Activated T-cell treated with anti-CD3 and anti-CD28 coated beads, Interleukin-2, amount 50 U/mL, for 48 hours (primary cell): ENCODE measurements around the gene NUDT21.
"Not testable (repeated sequence)": the region's sequence is repeated elsewhere in the genome, so short reads cannot be mapped to it uniquely, and the experiment has no call there.

ENCODE experiments used
- DNase-seq, 2 experiments: peaks; one replicate each; pipeline ENCODE4 v3.0.0-alpha.2; 2020

NUDT21 gene

GRCh38 chr16:56414366-56414765, 36.8 kb downstream of the NUDT21 start:
- DNase-seq: no peak

- no peak for DNase-seq
Observed at GRCh38 chr16:56413381-56413780, 37.8 kb downstream of the NUDT21 start.

GRCh38 chr16:56411624-56412023, 39.5 kb downstream of the NUDT21 start:
- DNase-seq: no peak

- DNase-seq: no peak
Observed at GRCh38 chr16:56411123-56411522, 40.0 kb downstream of the NUDT21 start.

- no peak for DNase-seq
Observed at GRCh38 chr16:56409195-56409594, 41.9 kb downstream of the NUDT21 start.

GRCh38 chr16:56408379-56409098, 42.6 kb downstream of the NUDT21 start:
- DNase-seq: no peak

GRCh38 chr16:56405977-56406672, 45.0 kb downstream of the NUDT21 start:
- no peak for DNase-seq

GRCh38 chr16:56401482-56401881, 49.6 kb downstream of the NUDT21 start:
- DNase-seq: no peak

- DNase-seq: no peak
Observed at GRCh38 chr16:56400458-56400857, 50.7 kb downstream of the NUDT21 start.

- DNase-seq: no peak
Observed at GRCh38 chr16:56399486-56399885, 51.6 kb downstream of the NUDT21 start.

- DNase-seq: no peak
Observed at GRCh38 chr16:56399047-56399446, 52.1 kb downstream of the NUDT21 start.

- not testable (repeated sequence) for DNase-seq
Observed at GRCh38 chr16:56396724-56397123, 54.4 kb downstream of the NUDT21 start.

- no peak for DNase-seq
Observed at GRCh38 chr16:56389554-56389953, 61.6 kb downstream of the NUDT21 start.

- no peak for DNase-seq
Observed at GRCh38 chr16:56388209-56388608, 62.9 kb downstream of the NUDT21 start.

GRCh38 chr16:56387396-56387795, 63.7 kb downstream of the NUDT21 start:
- DNase-seq: no peak

GRCh38 chr16:56384074-56384721, 66.9 kb downstream of the NUDT21 start:
- no peak for DNase-seq

- DNase-seq: no peak
Observed at GRCh38 chr16:56382901-56383355, 68.2 kb downstream of the NUDT21 start.

- no peak for DNase-seq
Observed at GRCh38 chr16:56382459-56382858, 68.7 kb downstream of the NUDT21 start.

GRCh38 chr16:56380778-56381485, 70.2 kb downstream of the NUDT21 start:
- not testable (repeated sequence) for DNase-seq
